Subcutaneous adipose tissue (tissue), 4 donors: ENCODE results near the gene UFSP1. TPM values are rescaled to one million over a fixed set of nuclear protein-coding genes. Genes with fewer than 3 reads are reported as not detected.

Experiments
- total RNA-seq, 4 donors: library from RNA; depleted of rRNA; stranded (reverse); fragments of >200 nt; gene quantifications; one replicate each; pipeline ENCODE4 v1.1.0, GENCODE V29; 2016
- TF ChIP-seq, protein P1 (sequence below): fragments of 450-650 bp; IDR thresholded peaks from one replicate; pipeline ENCODE4 v1.5.1; 2016; ENCODE audit warnings: low read depth, mild to moderate bottlenecking, control low read depth, antibody characterized with exemption, moderate library complexity

Gene UFSP1
- total RNA-seq, 4 donors from 2014 or later = 1.0 to 6.0 (median 4.6) TPM; not detected in 1

DNA sequence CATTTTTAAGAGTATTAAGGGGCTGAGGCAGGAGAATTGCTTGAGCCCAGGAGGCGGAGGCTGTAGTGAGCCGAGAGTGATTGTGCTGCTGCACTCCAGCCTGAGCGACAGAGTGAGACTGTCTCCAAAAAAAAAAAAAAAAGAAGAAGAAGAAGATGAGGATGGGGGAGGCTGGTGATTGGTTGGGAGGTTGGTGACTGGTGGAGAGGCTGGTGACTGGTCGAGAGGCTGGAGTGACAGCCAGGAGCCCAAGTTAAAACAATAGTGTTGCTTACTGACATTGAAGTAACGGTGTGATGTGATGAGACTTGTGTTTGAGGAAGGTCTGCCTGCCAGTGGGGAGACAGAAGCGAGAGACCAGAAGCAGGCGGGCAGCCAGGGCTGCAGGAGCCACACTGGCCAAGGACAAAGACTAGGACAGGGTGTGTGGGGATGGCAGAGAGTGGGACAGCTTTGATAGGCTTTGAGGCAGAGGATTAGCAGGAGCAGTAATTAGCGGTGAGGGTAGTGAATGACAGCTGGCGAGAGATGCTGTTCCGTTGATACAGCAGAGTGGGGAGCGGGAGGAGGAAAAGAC, 9.7 kb downstream of the UFSP1 start:
- TF ChIP-seq, protein P1, sequence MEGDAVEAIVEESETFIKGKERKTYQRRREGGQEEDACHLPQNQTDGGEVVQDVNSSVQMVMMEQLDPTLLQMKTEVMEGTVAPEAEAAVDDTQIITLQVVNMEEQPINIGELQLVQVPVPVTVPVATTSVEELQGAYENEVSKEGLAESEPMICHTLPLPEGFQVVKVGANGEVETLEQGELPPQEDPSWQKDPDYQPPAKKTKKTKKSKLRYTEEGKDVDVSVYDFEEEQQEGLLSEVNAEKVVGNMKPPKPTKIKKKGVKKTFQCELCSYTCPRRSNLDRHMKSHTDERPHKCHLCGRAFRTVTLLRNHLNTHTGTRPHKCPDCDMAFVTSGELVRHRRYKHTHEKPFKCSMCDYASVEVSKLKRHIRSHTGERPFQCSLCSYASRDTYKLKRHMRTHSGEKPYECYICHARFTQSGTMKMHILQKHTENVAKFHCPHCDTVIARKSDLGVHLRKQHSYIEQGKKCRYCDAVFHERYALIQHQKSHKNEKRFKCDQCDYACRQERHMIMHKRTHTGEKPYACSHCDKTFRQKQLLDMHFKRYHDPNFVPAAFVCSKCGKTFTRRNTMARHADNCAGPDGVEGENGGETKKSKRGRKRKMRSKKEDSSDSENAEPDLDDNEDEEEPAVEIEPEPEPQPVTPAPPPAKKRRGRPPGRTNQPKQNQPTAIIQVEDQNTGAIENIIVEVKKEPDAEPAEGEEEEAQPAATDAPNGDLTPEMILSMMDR = no peak

DNA sequence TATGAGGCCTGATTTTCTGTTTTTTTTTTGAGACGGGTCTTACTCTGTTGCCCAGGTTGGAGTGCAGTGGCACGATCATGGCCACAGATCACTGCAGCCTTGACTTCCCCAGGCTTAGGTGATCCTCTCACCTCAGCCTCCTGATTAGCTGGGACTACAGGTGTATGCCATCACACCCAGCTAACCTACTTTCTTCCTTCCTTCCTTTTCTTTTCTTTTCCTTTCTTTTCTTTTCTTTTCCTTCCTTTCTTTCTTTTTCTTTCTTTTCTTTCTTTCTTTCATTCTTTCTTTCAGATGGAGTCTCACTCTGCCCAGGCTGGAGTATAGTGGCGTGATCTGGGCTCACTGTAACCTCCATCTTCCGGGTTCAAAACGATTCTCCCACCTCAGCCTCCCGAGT, 10.8 kb downstream of the UFSP1 start:
- TF ChIP-seq, protein P1 = no peak

DNA sequence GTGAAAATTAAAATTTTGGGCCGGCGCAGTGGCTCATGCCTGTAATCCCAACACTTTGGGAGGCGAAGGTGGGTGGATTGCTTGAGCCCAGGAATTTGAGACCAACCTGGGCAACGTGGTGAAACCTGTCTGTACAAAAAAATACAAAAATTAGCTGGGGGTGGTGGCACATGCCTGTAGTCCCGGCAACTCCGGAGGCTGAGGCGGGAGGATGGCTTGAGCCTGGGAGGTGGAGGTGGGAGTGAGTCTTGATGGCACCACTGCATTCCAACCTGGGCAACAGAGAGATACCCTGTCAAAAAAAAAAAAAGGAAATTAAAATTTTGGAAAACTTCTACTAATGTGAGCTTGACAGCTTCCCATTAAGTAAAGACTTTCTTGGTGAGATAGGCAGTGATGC, 11.5 kb downstream of the UFSP1 start:
- TF ChIP-seq, protein P1 = no peak

DNA sequence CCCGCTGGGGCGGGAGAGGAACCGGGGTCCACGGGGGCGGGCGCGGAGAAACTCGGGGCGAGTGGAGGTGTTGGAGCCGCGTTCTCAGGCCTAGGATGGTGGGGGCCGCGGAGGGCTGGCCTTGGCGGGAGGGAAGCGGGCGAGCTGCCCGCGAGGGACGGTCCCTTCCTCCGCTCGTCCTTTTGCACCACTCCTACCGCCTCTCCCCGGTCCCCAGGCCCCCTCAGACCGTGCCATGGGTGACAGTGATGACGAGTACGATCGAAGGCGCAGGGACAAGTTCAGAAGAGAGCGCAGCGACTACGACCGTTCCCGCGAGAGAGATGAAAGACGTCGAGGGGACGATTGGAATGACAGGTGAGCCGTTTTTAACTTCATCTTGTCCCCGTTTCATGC, 14.2 kb downstream of the UFSP1 start:
- TF ChIP-seq, protein P1 = no peak

DNA sequence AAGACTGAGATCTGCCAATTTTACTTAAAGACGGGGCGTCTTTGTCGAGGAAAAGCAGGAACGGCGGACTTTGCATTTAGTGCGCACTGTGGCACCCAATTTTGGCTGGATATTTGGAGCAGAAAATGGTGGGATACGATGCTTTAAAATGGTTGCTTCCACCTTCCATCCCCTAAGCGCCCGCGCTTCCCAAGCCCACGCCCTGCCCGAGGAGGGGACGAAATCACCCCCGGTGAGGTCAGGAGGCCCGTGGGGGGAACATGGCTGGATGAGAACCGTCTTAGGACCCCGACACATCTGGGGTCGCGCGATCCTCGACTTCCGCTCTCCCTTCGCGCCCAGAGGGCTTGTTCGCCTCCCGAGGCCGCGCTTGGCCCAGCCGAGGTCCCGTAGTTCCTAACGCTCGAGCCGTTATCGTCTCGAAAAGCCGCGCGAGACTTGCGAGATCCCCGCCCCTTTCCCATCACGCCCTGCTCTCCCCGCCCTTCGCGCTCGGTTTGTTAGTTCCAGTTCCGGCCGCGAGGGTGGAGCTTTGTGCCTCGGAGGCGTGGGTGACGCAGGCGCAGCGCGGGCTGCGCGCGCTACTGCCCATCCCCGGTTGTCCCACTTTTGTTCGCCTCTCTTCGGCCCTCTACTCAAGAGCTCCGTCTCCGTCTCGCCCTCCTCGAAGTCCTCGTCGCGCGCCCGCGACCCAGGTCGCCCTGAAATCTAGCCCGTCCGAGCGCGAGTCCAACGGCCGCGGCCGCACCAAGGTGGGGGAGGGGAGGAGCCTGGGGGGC, 14.7 kb downstream of the UFSP1 start, which contains the start of gene SRRT:
SRRT (plus strand) TSS at position 527 of the 779 bp plus-strand sequence. CDS start 488 bp downstream, outside the sequence.
- TF ChIP-seq, protein P1 = no peak

DNA sequence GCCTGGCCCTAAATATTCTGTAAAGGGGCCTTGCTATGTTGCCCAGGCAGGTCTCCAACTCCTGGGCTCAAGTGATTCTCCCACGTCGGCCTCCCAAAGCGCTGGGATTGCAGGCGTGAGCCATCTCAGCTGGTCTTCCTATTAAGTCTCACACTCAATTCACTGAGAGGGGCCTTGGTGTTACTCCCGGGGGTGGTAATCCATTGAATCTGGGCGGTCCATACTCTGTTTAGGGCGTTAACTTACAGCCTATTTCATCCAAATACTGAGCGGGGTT, 15.3 kb downstream of the UFSP1 start:
- TF ChIP-seq, protein P1 = no peak

DNA sequence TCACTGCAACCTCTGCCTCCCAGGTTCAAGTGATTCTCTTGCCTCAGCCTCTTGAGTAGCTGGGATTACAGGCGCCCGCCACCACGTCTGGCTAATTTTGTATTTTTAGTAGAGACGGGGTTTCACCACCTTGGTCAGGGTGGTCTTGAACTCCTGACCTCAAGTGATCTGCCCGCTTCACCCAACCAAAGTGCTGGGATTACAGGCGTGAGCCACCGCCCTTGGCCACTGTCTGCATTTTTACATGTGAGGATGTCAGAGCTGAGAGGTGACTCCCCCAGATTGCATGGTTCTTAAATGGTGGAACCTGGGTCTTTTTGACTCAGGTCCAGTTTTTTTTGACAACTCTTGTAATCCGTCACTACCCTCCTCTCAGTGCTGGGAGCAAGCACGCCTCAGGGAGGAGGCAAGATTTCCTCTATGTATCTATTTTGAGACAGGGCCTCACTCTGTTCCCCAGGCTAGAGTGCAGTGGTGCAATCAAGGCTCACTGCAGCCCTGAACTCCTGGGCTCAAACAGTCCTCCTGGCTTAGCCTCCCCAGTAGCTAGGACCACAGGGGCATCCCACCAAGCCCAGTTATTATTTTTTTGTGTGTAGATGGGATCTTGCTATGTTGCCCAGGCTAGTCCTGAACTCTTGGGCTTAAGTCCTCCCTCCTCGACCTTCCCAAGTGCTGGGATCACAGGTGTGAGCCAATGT, 15.8 kb downstream of the UFSP1 start:
- TF ChIP-seq, protein P1 = no peak
